IMR-90 (cell line): Measurements from ENCODE around the gene TACC3. TPM values are rescaled to one million over a fixed set of nuclear protein-coding genes. Genes with fewer than 3 reads are reported as not detected.

Experiments
- ATAC-seq: fragments of 200-7000 bp; cut with Tn5 transposase; 2 replicates; pipeline ENCODE4 v1.9.1; 2020; ENCODE audit warnings: low read depth, mild to moderate bottlenecking, moderate library complexity
- BruUV-seq: library from RNA; stranded (reverse); fragments of 400-500 nt; replicated peaks from 2 replicates; lab custom pipeline; 2021; lab: Mats Ljungman, UMichigan
- CTCF ChIA-PET: fragments of 300-600 bp; formaldehyde crosslinking; extraction: SDS; loops from one replicate; lab custom pipeline; 2021; ENCODE audit warnings: antibody characterized with exemption; lab: Yijun Ruan, JAX
- POLR2A ChIA-PET: fragments of 300-600 bp; sonication (Branson Sonifier 250); formaldehyde crosslinking; loops from one replicate; lab custom pipeline; 2022; ENCODE audit warnings: antibody characterized with exemption; ENCODE audit not compliant: unreplicated experiment; lab: Charles Lee
- DNase-seq: peaks from one replicate; pipeline ENCODE4 v3.0.0; 2013
- H2AFZ ChIP-seq: replicated peaks from 2 replicates; pipeline ENCODE3; 2013; ENCODE audit warnings: low read length, mild to moderate bottlenecking; ENCODE audit not compliant: poor library complexity
- H2AK5ac ChIP-seq: 2 replicates; pipeline ENCODE4 v1.6.1; 2013; ENCODE audit warnings: low read depth, low read length, inconsistent platforms
- H2AK9ac ChIP-seq: replicated peaks from 2 replicates; pipeline ENCODE3; 2013; ENCODE audit warnings: mild to moderate bottlenecking, low read depth, low read length, moderate library complexity; ENCODE audit not compliant: poor library complexity
- H2BK120ac ChIP-seq: 2 replicates; pipeline ENCODE4 v1.6.1; 2013; ENCODE audit warnings: low read depth, low read length, inconsistent platforms
- H2BK15ac ChIP-seq: 3 replicates; pipeline ENCODE4 v1.6.1; 2013; ENCODE audit warnings: low read depth, low read length, inconsistent platforms
- H2BK20ac ChIP-seq: 2 replicates; pipeline ENCODE4 v1.6.1; 2013; ENCODE audit warnings: low read depth, mild to moderate bottlenecking, inconsistent platforms, low read length, moderate library complexity
- H2BK5ac ChIP-seq: 2 replicates; pipeline ENCODE4 v1.6.1; 2013; ENCODE audit warnings: mild to moderate bottlenecking, low read depth, low read length, inconsistent platforms; ENCODE audit not compliant: poor library complexity, severe bottlenecking
- H3K14ac ChIP-seq: replicated peaks from 2 replicates; pipeline ENCODE4 v1.6.1; 2013; ENCODE audit warnings: low read depth, low read length, inconsistent platforms
- H3K18ac ChIP-seq: 2 replicates; pipeline ENCODE4 v1.6.1; 2013; ENCODE audit warnings: low read depth, low read length, control low read depth
- H3K23ac ChIP-seq: 2 replicates; pipeline ENCODE4 v1.6.1; 2013; ENCODE audit warnings: low read depth, low read length, inconsistent platforms
- H3K27ac ChIP-seq: 2 replicates; pipeline ENCODE4 v1.5.1; 2013; ENCODE audit warnings: mild to moderate bottlenecking, control low read depth, low read length; ENCODE audit not compliant: insufficient read depth
- H3K27me3 ChIP-seq: 2 replicates; pipeline ENCODE4 v1.6.1; 2013; ENCODE audit warnings: low read length; ENCODE audit not compliant: control insufficient read depth, insufficient read depth
- H3K36me3 ChIP-seq: 2 replicates; pipeline ENCODE4 v1.6.1; 2013; ENCODE audit warnings: low read length, mixed read lengths; ENCODE audit not compliant: control insufficient read depth, insufficient read depth
- H3K4ac ChIP-seq: 2 replicates; pipeline ENCODE4 v1.6.1; 2013; ENCODE audit warnings: low read depth, low read length, inconsistent platforms
- H3K4me1 ChIP-seq: 2 replicates; pipeline ENCODE4 v1.6.1; 2013; ENCODE audit warnings: low read length, mixed read lengths; ENCODE audit not compliant: control insufficient read depth, insufficient read depth
- H3K4me2 ChIP-seq: 2 replicates; pipeline ENCODE4 v1.6.1; 2013; ENCODE audit warnings: low read depth, mild to moderate bottlenecking, control low read depth, low read length, moderate library complexity
- H3K4me3 ChIP-seq: 2 replicates; pipeline ENCODE4 v1.5.1; 2013; ENCODE audit warnings: low read depth, mild to moderate bottlenecking, control low read depth, low read length, moderate library complexity; ENCODE audit not compliant: insufficient read depth
- H3K56ac ChIP-seq: 2 replicates; pipeline ENCODE4 v1.6.1; 2013; ENCODE audit warnings: low read length, inconsistent platforms; ENCODE audit not compliant: insufficient read depth; ENCODE audit errors: extremely low read depth
- H3K79me1 ChIP-seq, 2 experiments: 2 replicates each; pipeline ENCODE4 v1.6.1; 2013; ENCODE audit warnings: low read length in 2 of 2, inconsistent platforms in 1 of 2, low read depth in 1 of 2
- H3K9ac ChIP-seq: 2 replicates; pipeline ENCODE4 v1.6.1; 2013; ENCODE audit warnings: low read depth, low read length, control low read depth
- H3K9me1 ChIP-seq: 2 replicates; pipeline ENCODE4 v1.6.1; 2013; ENCODE audit warnings: low read length, inconsistent platforms; ENCODE audit not compliant: insufficient read depth
- H3K9me3 ChIP-seq: 2 replicates; pipeline ENCODE4 v1.6.1; 2013; ENCODE audit warnings: low read length; ENCODE audit not compliant: control insufficient read depth, insufficient read depth
- H4K20me1 ChIP-seq: 2 replicates; pipeline ENCODE4 v1.6.1; 2013; ENCODE audit warnings: low read length, inconsistent platforms; ENCODE audit not compliant: insufficient read depth
- H4K5ac ChIP-seq: 2 replicates; pipeline ENCODE4 v1.6.1; 2013; ENCODE audit warnings: mild to moderate bottlenecking, low read depth, low read length, control low read depth
- H4K8ac ChIP-seq, 2 experiments: 2 replicates each; pipeline ENCODE4 v1.6.1; 2013; ENCODE audit warnings: low read depth in 2 of 2, low read length in 2 of 2, control low read depth in 1 of 2, inconsistent platforms in 1 of 2
- H4K91ac ChIP-seq: 2 replicates; pipeline ENCODE4 v1.6.1; 2013; ENCODE audit warnings: low read depth, low read length, inconsistent platforms; ENCODE audit not compliant: insufficient read depth
- BHLHE40 ChIP-seq: fragments of 150-350 bp; IDR thresholded peaks from 2 replicates; pipeline ENCODE4 v1.6.1; 2016; ENCODE audit warnings: mild to moderate bottlenecking, low read depth, low read length
- MXI1 ChIP-seq: IDR thresholded peaks from 2 replicates; pipeline ENCODE4 v1.6.1; 2012; ENCODE audit warnings: low read depth, mild to moderate bottlenecking, low read length, moderate library complexity, borderline replicate concordance
- RCOR1 ChIP-seq: IDR thresholded peaks from 2 replicates; pipeline ENCODE4 v1.6.1; 2012; ENCODE audit warnings: mild to moderate bottlenecking, low read length, improper control_type of control experiment; ENCODE audit not compliant: insufficient replicate concordance
- RFX5 ChIP-seq: IDR thresholded peaks from 2 replicates; pipeline ENCODE4 v1.8.0; 2012; ENCODE audit warnings: low read depth, mild to moderate bottlenecking, low read length, moderate library complexity
- WGBS, 2 experiments: methylation state at CpG; one replicate each; pipeline versions ENCODE4 v1.1.5 to v1.1.7; 2013; ENCODE audit warnings: missing lambda C conversion rate in 2 of 2; ENCODE audit not compliant: insufficient read length in 1 of 2; ENCODE audit errors: extremely low coverage in 2 of 2; 5-methylcytosine and 5-hydroxymethylcytosine counted together
- dilution Hi-C: fragments of 300-500 bp; cut with HindIII; formaldehyde crosslinking; loops from one replicate; pipeline ENCODE4 v1.14.3; 2018; ENCODE audit warnings: low sequenced_read_pairs; ENCODE audit not compliant: unreplicated experiment
- in situ Hi-C: fragments of 300-500 bp; cut with MboI; formaldehyde crosslinking; loops from 3 replicates; pipeline ENCODE4 v1.14.3; 2019; ENCODE audit warnings: low sequenced_read_pairs, inconsistent platforms, mixed read lengths
- intact Hi-C: fragments of 100-400 bp; cut with micrococcal nuclease; formaldehyde crosslinking; loops from 2 replicates; pipeline ENCODE4 v1.10.0; 2022
- polyA plus RNA-seq, 3 experiments: library from polyadenylated mRNA; depleted of rRNA; stranded (reverse); fragments of >200 nt; gene quantifications; 2 replicates each; pipeline ENCODE4 v1.2.3, GENCODE V29; 2012; ENCODE audit warnings: low replicate concordance in 1 of 3
- total RNA-seq: library from RNA; depleted of rRNA; stranded (reverse); fragments of >200 nt; gene quantifications from 2 replicates; pipeline ENCODE4 v1.2.3, GENCODE V29; 2012
- TF ChIP-seq, protein P1 (sequence below): conservative IDR thresholded peaks from 2 replicates; pipeline ENCODE4 v1.5.1; 2012; ENCODE audit warnings: mild to moderate bottlenecking, low read depth, low read length, improper control_type of control experiment
- TF ChIP-seq, protein P2 (sequence below): fragments of 150-350 bp; IDR thresholded peaks from 2 replicates; pipeline ENCODE4 v1.6.1; 2016; ENCODE audit warnings: low read depth, mild to moderate bottlenecking, low read length, moderate library complexity, borderline replicate concordance

TACC3 gene
- total and polyA plus RNA-seq, 2 of the 4 experiments (the other 2 are of a cell fraction), result 15.1 to 49.7 TPM

DNA sequence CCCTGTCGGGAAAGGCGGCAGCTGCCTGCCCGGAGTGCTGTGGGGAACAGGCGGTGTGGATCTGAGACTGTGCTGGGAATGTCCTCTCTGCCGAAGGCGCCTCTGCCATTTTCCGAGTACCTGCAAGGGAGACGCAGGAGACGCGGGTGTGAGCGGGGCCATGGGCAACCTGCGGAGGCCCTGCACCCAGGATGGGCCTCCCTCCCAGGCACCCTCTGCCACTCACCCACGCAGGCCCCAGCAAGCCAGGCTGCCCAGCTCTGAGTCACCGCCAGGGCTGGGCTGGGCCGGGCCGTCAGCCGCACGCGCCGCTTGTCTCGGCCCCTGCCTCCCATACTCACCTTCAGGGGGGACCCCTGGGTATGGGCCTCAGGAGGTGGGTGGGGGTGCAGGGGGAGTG lies 68.2 kb downstream of the TACC3 start:
- Histone ChIP-seq H4K5ac (no peak overlapping the region), H2BK15ac (no peak overlapping the region), H4K91ac (no peak overlapping the region), H4K8ac (no peak overlapping the region), H3K27ac (no peak overlapping the region), H2BK20ac (no peak overlapping the region), H3K9me1 (no peaks in the 10 kb centered on the region), H3K4ac (no peak overlapping the region), H3K79me1 (no peaks in the 10 kb centered on the region), H4K20me1 (no peaks in the 10 kb centered on the region; the same call in 1 of the 2 replicates), H3K56ac (no peak overlapping the region), H2AFZ (no peak overlapping the region), H3K4me1 (peaks cover 2% of the 10 kb centered on the region; the same call in 1 of the 2 replicates), H3K9me3 (no peaks in the 10 kb centered on the region), H3K27me3 (peaks cover 34% of the 10 kb centered on the region), H3K18ac (no peak overlapping the region), H3K36me3 (no peaks in the 10 kb centered on the region), H2AK9ac (no peak overlapping the region), H2BK120ac (no peak overlapping the region), H3K9ac (no peak overlapping the region), H3K23ac (no peak overlapping the region), H3K14ac (no peak overlapping the region), H3K4me2 (no peak overlapping the region), H2BK5ac (no peak overlapping the region), H3K4me3 (no peak overlapping the region), H2AK5ac (no peak overlapping the region)
- POLR2A ChIA-PET, result no interaction called here
- TF ChIP-seq, protein P1, sequence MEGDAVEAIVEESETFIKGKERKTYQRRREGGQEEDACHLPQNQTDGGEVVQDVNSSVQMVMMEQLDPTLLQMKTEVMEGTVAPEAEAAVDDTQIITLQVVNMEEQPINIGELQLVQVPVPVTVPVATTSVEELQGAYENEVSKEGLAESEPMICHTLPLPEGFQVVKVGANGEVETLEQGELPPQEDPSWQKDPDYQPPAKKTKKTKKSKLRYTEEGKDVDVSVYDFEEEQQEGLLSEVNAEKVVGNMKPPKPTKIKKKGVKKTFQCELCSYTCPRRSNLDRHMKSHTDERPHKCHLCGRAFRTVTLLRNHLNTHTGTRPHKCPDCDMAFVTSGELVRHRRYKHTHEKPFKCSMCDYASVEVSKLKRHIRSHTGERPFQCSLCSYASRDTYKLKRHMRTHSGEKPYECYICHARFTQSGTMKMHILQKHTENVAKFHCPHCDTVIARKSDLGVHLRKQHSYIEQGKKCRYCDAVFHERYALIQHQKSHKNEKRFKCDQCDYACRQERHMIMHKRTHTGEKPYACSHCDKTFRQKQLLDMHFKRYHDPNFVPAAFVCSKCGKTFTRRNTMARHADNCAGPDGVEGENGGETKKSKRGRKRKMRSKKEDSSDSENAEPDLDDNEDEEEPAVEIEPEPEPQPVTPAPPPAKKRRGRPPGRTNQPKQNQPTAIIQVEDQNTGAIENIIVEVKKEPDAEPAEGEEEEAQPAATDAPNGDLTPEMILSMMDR, result no peak
- TF ChIP-seq RFX5 (no peak), BHLHE40 (no peak), RCOR1 (no peak), MXI1 (no peak)
- TF ChIP-seq, protein P2, sequence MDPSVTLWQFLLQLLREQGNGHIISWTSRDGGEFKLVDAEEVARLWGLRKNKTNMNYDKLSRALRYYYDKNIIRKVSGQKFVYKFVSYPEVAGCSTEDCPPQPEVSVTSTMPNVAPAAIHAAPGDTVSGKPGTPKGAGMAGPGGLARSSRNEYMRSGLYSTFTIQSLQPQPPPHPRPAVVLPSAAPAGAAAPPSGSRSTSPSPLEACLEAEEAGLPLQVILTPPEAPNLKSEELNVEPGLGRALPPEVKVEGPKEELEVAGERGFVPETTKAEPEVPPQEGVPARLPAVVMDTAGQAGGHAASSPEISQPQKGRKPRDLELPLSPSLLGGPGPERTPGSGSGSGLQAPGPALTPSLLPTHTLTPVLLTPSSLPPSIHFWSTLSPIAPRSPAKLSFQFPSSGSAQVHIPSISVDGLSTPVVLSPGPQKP, result no peak
- in situ Hi-C loops, result no loop called here
- 93% methylated on average over 10 of the region's 21 CpGs; no CpG with 5 or more reads in 1 of the 2 experiments for WGBS, 2 experiments
- DNase-seq (no peak), ATAC-seq (no peak)
- intact Hi-C loops, result no loop called here
- dilution Hi-C loops, result no loop called here
- CTCF ChIA-PET, result no interaction called here
- BruUV-seq, result no TSS peak
